RCC 7860 (cell line): ENCODE results near the gene GPX5.
"Not testable (repeated sequence)": the region's sequence is repeated elsewhere in the genome, so short reads cannot be mapped to it uniquely, and the experiment has no call there.

ENCODE experiments used
- DNase-seq: peaks from one replicate; pipeline ENCODE4 v3.0.0-alpha.2; 2015; ENCODE audit warnings: low spot score
- FAIRE-seq: peaks from 2 replicates; lab custom pipeline; 2012; peaks lifted over from hg19 to GRCh38; lab: Jason Lieb, UNC

Gene GPX5

DNA sequence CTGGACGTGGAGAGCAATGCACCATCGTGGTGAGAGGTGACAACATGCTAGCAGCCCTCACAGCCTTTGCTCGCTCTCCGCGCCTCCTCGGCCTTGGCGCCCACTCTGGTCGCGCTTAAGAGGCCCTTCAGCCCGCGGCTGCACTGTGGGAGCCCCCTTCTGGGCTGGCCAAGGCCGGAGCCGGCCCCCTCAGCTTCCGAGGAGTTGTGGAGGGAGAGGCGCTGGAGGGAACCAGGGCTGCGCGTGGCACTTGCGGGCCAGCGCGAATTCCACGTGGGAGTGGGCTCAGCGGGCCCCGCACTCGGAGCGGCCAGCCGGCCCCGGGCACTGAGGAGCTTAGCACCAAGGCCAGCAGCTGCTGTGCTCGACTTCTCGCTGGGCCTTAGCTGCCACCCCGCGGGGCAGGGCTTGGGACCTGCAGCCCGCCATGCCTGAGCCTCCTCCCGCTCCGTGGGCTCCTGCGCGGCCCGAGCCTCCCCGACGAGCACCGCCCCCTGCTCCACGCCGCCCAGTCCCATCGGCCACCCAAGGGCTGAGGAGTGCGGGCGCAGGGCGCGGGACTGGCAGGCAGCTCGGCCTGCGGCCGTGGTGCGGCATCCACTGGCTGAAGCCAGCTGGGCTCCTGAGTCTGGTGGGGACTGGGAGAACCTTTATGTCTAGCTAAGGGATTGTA lies 13.9 kb upstream of the GPX5 start:
- no peak for FAIRE-seq
- no peak for DNase-seq

DNA sequence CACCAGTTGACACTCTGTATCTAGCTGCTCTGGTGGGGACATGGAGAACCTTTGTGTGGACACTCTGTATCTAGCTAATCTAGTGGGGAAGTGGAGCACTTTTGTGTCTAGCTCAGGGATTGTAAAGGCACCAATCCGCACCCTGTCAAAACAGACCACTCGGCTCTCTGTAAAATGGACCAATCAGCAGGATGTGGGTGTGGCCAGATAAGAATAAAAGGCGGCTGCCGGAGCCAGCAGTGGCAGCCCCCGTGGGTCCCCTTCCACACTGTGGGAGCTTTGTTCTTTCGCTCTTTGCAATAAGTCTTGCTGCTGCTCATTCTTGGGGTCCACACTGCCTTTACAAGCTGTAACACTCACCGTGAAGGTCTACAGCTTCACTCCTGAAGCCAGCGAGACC lies 13.3 kb upstream of the GPX5 start:
- not testable (repeated sequence) for DNase-seq, FAIRE-seq

DNA sequence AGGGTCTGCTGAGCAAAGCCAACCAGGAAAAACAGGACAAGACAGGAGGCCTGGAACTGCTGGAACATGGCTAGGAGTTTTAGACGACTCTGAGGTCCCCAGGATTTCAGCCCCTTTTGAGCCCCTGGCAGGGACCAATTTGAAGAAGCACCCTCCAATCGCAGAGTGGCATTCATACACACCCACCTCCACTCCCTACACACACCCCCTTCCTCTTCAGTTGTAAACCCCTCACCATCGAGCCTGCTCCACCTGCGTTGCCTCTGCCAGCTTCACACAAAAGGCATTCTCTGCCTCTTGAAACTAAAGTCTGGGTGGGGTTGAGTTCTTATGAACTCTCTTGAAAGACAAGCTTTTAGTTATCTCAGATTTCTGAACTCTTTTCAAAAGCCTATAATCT lies 10.0 kb upstream of the GPX5 start, which contains the start of gene GPX6:
TSS of gene GPX6 (minus strand) at position 118 of the 400 bp plus-strand sequence. CDS start at position 68, 50 bp downstream.
- no peak for FAIRE-seq
- no peak for DNase-seq

DNA sequence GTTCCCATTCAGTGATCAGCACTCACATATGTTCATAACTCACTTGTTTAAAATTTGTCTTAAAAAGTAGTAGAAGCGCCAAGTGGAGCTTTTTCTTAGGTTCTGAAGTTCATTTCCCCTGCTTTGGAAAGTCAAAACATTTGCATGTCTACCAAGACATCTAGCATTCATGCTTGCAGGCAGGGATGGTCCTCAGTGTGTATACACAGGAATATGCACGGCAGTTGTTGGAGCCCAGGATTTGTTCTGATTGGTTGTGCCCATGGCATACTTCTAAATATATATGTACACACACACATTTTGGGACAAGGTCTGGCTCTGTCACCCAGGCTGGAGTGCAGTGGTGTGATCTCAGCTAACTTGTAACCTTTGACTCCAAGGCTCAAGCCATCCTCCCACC lies 7.7 kb upstream of the GPX5 start:
- DNase-seq (no peak), FAIRE-seq (no peak)

DNA sequence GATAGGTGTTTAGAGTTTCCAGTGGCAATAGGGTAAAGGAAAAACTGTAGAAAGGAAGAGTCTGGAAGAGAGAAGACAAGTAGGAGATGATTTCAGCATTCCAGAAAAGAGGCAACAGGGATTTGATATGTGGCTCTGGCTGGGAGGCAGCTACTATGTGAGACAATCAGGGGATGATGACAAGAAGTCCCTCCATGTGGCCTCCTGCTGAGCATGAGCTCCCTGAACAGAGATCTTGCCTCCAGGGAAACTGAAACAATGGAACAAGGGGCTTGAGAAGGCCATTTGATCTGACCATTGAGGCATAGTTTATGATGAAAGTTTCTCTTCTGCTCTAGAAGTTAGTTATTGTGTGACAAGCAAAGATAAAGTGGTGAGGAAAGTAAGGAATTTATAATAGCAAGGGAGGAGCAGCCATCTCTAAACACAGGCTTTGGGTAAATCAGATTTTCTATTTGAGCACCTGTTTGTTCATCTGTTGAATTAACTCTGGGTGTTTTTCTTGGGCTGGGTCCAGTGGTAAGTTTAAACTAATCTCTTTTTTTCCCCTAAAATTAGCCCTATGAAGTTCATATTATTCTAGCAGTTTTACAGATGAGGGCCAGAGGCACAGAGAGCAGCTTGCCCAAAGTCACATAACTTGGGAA lies 3.0 kb upstream of the GPX5 start:
- FAIRE-seq = no peak
- DNase-seq = no peak

GRCh38 chr6:28523241-28523622 lies 2.4 kb upstream of the GPX5 start:
- no peak for DNase-seq
- no peak for FAIRE-seq

DNA sequence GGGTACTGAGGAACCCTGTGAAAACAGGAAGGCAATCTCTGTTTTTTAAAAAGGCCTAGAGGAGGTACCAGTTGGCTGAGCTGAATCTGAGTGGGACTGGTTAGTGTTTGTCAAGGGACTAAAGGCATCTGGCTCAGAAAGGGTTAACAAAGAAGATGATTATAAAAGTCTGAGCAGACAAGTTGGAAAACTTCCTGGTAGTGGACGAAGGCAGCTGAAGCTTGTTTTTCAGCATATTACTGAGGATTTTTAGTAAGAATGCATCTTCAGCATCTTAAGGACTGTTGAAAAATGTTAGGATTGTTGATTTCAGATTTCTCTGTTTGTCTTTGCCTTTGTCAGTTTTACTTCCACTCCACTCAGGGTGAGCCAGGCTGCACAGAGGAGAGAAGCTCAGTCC lies 5.1 kb downstream of the GPX5 start:
- DNase-seq (no peak), FAIRE-seq (no peak)

DNA sequence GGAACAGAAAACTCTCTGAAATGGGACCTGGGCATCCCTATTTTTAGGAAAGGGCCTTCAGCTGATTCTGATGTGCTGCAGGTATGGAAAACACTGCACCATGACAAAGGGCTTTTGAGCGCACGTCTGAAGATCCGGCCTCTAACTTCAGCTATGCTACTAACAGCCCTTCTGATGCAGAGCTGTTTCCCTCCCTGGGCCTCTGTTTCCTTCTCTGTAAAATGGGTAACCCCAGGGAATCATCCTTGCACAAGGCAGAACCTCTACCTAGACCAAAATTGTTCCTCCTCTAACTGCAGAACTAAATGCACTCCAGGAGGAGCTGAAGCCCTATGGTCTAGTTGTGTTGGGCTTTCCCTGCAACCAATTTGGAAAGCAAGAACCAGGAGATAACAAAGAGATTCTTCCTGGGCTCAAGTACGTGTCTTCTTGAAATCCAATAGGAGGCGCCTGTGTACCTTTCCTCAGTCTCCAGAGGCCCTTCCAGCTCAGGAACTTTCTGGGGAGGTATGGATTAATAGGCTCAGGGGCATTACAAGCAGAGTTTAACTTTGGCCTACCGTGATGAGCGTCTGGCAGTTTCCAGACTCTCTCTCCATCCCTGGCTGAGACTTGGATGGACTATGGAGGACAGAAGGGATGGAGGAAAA lies 5.9 kb downstream of the GPX5 start:
- DNase-seq (peak; percentile 15), FAIRE-seq (no peak)

DNA sequence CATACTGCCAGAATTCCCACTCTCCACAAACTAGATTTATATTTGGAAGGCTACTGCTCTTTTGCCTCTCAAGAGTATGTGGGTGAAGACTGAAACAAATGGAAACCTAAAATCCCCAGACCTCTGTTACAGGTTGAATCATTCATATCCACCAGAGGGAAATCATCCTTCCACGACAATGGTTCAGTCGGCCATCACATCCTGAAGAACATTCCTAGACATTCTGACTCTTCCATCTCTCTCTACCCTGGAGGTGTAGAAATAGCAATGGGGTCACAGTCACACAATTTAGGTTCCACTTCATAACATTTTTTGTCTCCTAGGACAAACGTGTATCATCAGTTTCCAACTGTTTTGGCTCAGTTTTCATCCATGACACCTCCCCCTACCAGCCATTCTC lies 8.6 kb downstream of the GPX5 start:
- no peak for FAIRE-seq
- no peak for DNase-seq

GRCh38 chr6:28534875-28535274 lies 9.2 kb downstream of the GPX5 start:
- FAIRE-seq = no peak
- DNase-seq = no peak

- DNase-seq (no peak), FAIRE-seq (no peak)
Observed at GRCh38 chr6:28537065-28537464, 11.4 kb downstream of the GPX5 start.

DNA sequence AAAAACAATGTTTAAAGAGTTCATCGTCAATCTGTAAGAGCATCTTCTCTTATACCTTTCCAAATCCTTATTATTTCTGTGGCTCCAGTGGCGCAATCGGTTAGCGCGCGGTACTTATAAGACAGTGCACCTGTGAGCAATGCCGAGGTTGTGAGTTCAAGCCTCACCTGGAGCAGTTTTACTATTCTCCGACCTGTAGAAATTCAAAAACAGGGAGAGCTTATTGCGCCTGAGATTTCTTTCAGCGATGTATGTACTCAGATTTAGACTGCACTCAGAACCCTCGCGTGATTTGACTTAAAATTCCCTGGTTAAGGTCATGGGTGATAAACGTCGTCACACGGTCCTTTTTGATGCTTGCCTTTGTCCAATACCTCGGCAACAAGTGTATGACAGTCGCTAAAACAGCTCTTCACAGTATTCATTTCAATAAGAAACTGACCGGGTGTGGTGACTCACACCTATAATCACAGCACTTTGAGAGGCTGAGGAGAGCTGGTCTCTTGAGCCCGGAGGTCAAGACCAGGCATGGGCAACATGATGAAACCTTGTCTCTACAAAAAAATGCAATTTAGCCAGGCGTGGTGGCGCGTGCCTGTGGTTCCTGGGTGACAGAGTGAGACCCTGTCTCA lies 11.9 kb downstream of the GPX5 start:
- no peak for DNase-seq
- FAIRE-seq = no peak

DNA sequence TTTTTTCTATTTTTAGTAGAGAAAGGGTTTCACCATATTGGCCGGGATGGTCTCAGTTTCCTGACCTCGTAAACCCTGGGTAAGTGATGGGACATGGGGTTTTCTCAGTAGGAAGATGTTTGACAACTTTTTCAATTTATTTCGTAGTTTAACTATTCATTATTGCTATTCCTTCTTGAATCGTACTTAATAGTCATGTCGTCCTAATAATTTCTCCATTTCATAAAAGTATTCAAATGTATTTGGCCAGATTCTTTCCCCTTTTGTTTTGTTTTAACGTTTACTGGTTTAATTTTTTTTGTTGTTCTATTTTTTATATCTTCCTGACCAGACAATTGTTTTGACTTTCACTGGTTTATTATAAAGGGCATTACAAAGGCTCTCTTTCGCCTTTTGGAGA lies 16.3 kb downstream of the GPX5 start:
- FAIRE-seq (no peak), DNase-seq (no peak)

DNA sequence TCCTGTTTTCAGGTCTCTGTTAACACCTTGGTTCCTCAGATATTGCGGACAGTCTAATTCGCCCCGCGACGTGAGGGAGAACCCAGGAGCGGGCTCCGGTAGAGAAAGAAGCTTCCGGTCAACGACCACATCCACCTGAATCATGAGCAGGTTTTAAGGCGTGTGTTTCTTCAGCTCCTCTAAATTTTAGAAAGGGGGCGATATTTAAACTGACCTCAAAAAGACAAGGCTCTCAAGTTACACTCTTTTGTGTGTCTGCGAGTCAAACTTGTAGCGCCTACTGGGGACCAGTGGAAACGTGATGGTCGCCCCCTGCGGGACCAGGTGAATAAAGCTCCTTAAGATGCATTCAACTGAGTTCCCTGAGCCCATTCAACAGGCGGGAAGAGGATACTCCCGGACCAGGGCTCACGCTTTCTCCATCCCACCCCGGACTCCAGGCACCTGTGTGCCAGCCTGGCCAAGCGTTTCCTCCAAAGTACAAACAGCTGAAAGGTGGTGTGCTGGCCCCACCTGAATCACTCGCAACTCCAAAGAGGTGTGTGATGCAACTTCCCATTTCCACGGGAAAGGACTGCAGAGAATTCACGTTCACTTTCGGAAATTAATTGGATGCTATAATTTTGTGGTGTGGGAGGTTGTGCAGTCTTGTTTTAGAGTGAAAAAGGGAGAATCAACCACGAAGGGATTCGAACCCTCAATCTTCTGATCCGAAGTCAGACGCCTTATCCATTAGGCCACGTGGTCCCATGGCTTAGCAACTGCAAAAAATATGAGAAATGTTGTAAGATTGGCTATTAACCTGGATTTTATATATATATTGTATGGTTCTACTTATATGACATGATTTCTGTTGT lies 17.0 kb downstream of the GPX5 start:
- FAIRE-seq = peak; percentile 91

GRCh38 chr6:28543651-28544610 lies 18.2 kb downstream of the GPX5 start:
- no peak for FAIRE-seq

More for the DNA sequence above, 17.0 kb downstream of the GPX5 start:
- peak; percentile 96 for DNase-seq

GRCh38 chr6:28545955-28546354 lies 20.3 kb downstream of the GPX5 start:
- DNase-seq = no peak

More at GRCh38 chr6:28543651-28544610, 18.2 kb downstream of the GPX5 start:
- DNase-seq = no peak

GRCh38 chr6:28547003-28547402 lies 21.3 kb downstream of the GPX5 start:
- DNase-seq, FAIRE-seq: not testable (repeated sequence)

More at GRCh38 chr6:28545955-28546354, 20.3 kb downstream of the GPX5 start:
- no peak for FAIRE-seq

DNA sequence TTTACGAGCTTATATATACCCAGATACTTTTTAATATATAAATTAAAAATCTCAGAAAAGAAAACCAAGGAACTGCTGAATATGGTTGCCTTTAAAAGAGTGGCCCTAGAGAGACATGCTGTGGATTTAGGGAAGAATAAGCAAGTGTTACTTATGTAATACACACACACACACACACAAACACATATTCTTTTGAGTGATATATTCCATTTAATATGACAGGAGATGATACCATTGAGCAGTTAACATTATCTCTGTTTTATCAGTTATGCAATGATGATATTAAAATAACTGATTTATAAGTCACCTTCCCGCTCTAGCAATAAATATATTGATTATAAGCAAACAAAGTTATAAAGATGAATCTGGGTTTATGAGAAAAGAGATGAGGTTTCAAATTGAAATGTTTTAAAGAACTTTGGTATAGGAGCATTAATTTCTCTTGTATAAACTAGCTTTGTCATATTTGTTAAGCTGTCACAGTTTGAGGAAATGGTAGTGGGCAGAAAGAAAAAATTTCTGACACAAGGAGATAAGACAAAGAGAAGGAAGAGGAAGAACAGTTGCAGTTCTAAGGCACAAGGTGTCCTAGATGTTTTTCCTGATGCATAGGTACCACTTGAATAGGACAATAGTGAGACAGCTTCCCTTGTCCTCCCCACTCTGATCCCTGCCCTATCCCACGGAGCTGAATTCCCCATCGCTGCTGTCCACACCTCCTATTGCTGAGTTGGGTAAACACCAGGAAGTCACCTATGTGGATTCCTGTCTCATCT lies 26.4 kb downstream of the GPX5 start:
- no peak for FAIRE-seq

More for the DNA sequence above, 26.4 kb downstream of the GPX5 start:
- no peak for DNase-seq
